ENCODE data around the gene DCLK2. TPM values are rescaled to one million over a fixed set of nuclear protein-coding genes. Genes with fewer than 3 reads are reported as not detected.

The DCLK2 gene
- total and polyA plus RNA-seq, 2 of the 13 experiments (the other 11 are each of a cell fraction or from before 2014, with no cell fraction given): not detected

- no peaks in the 10 kb centered on the region for H3K9me3 ChIP-seq (ENCODE audit: low read length)
- BruUV-seq (replicated peaks): no TSS peak
- H3K27me3 ChIP-seq (ENCODE audit: control insufficient read depth in 1 of 2, insufficient read depth in 2 of 2, low read length in 2 of 2): no peaks in the 10 kb centered on the region; a peak in 1 of 5 replicates
- no peak for ATAC-seq
- H3K27ac ChIP-seq (ENCODE audit: extremely low read length, insufficient read depth, low read length): no peak overlapping the region
- DNase-seq (ENCODE audit: low spot score): no peak
- TF ChIP-seq ZBTB21 (CRISPR knock-in tag; IDR thresholded peaks at IDR 0.05): no peak
- no peak for TF ChIP-seq SRSF4 (IDR thresholded peaks at IDR 0.05; ENCODE audit: low read depth, low read length, poor library complexity, severe bottlenecking)
- no peak for TF ChIP-seq MAF1 (CRISPR knock-in tag; IDR thresholded peaks at IDR 0.05; ENCODE audit: borderline replicate concordance)
- TF ChIP-seq, protein P1, sequence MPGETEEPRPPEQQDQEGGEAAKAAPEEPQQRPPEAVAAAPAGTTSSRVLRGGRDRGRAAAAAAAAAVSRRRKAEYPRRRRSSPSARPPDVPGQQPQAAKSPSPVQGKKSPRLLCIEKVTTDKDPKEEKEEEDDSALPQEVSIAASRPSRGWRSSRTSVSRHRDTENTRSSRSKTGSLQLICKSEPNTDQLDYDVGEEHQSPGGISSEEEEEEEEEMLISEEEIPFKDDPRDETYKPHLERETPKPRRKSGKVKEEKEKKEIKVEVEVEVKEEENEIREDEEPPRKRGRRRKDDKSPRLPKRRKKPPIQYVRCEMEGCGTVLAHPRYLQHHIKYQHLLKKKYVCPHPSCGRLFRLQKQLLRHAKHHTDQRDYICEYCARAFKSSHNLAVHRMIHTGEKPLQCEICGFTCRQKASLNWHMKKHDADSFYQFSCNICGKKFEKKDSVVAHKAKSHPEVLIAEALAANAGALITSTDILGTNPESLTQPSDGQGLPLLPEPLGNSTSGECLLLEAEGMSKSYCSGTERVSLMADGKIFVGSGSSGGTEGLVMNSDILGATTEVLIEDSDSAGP (CRISPR knock-in tag; IDR thresholded peaks at IDR 0.05; ENCODE audit: borderline replicate concordance): no peak
- TF ChIP-seq ATRX (CRISPR knock-in tag; IDR thresholded peaks at IDR 0.05; ENCODE audit: borderline replicate concordance): no peak
- no peak for TF ChIP-seq SNAPC2 (CRISPR knock-in tag; IDR thresholded peaks at IDR 0.05)
- no peak for TF ChIP-seq ATF5 (CRISPR knock-in tag; IDR thresholded peaks at IDR 0.05; ENCODE audit: low read depth)
- no peak for TF ChIP-seq NFRKB (IDR thresholded peaks at IDR 0.05)
- no peak for TF ChIP-seq ETV6 (CRISPR knock-in tag; conservative IDR thresholded peaks at IDR 0.05)
- ChIA-PET POLR2A (no interaction called here), CTCF (ENCODE audit: low intra/inter-chr PET ratio, low total read pairs) (no interaction called here)
- H3K4me2 ChIP-seq (ENCODE audit: low read depth, low read length): no peak overlapping the region
- FAIRE-seq: no peak
- H3K36me3 ChIP-seq (replicated peaks in 1 of 2; ENCODE audit: control insufficient read depth in 1 of 2, insufficient read depth in 2 of 2, low read length in 2 of 2): no peaks in the 10 kb centered on the region
- no peaks in the 10 kb centered on the region for H3K79me2 ChIP-seq (ENCODE audit: insufficient read depth, low read length)
- H3K4me1 ChIP-seq (ENCODE audit: insufficient read depth, low read length): no peaks in the 10 kb centered on the region
- in situ Hi-C loops (cut with HindIII; ENCODE audit: extremely low pct_ligation_motif_present, low pct_unique_long_range_greater_than_20kb) (no loop called here), intact Hi-C loops (cut with micrococcal nuclease; ENCODE audit: unreplicated experiment) (no loop called here)
- no peak overlapping the region for H2AFZ ChIP-seq (ENCODE audit: low read length)
- no peak overlapping the region for H3K4me3 ChIP-seq (replicated peaks in 1 of 3; ENCODE audit: insufficient read depth in 1 of 3, low read depth in 2 of 3, low read length in 3 of 3)
- no peaks in the 10 kb centered on the region for H4K20me1 ChIP-seq (ENCODE audit: insufficient read depth, low read length)
- H3K9ac ChIP-seq (ENCODE audit: insufficient read depth, low read depth, low read length): no peak overlapping the region
Observed at GRCh38 chr4:150047546-150047945, 30.7 kb upstream of the DCLK2 start.
